Suprapubic skin (tissue), 4 donors: ENCODE measurements around the gene HOXD9.

Source experiments
- EP300 ChIP-seq: sonication (generic); formaldehyde crosslinking; IDR thresholded peaks from one replicate; pipeline ENCODE4 v1.6.1; 2017; ENCODE audit warnings: antibody characterized with exemption
- POLR2A ChIP-seq, 2 donors: fragments of 450-650 bp; IDR thresholded peaks; one replicate each; pipeline ENCODE4 v1.6.1; 2017; ENCODE audit warnings: antibody characterized with exemption in 2 of 2, mild to moderate bottlenecking in 2 of 2, moderate library complexity in 2 of 2
- POLR2AphosphoS5 ChIP-seq, 3 donors: sonication (generic); formaldehyde crosslinking; IDR thresholded peaks; one replicate each; pipeline ENCODE4 v1.6.1; 2017; ENCODE audit warnings: antibody characterized with exemption in 3 of 3
- TF ChIP-seq, protein P1 (sequence below), 2 donors: fragments of 200-600 bp in 1 of 2; fragments of 450-650 bp in 1 of 2; sonication (generic) in 1 of 2; IDR thresholded peaks; one replicate each; pipeline ENCODE4 v1.5.1; 2016 to 2019; ENCODE audit warnings: antibody characterized with exemption in 2 of 2, mild to moderate bottlenecking in 1 of 2, moderate library complexity in 1 of 2

GRCh38 chr2:176135035-176135440 lies 12.5 kb downstream of the HOXD9 start:
- TF ChIP-seq EP300, result no peak
- TF ChIP-seq POLR2A (IDR thresholded peaks at IDR 0.05), result no peak
- TF ChIP-seq, protein P1, sequence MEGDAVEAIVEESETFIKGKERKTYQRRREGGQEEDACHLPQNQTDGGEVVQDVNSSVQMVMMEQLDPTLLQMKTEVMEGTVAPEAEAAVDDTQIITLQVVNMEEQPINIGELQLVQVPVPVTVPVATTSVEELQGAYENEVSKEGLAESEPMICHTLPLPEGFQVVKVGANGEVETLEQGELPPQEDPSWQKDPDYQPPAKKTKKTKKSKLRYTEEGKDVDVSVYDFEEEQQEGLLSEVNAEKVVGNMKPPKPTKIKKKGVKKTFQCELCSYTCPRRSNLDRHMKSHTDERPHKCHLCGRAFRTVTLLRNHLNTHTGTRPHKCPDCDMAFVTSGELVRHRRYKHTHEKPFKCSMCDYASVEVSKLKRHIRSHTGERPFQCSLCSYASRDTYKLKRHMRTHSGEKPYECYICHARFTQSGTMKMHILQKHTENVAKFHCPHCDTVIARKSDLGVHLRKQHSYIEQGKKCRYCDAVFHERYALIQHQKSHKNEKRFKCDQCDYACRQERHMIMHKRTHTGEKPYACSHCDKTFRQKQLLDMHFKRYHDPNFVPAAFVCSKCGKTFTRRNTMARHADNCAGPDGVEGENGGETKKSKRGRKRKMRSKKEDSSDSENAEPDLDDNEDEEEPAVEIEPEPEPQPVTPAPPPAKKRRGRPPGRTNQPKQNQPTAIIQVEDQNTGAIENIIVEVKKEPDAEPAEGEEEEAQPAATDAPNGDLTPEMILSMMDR (IDR thresholded peaks at IDR 0.05), result no peak
- TF ChIP-seq POLR2AphosphoS5 (IDR thresholded peaks at IDR 0.05), result no peak
